GOT3 (cell line): ENCODE results near the gene RETREG1.

Experiments used
- DNase-seq: peaks from one replicate; lab custom pipeline; 2025; ENCODE audit warnings: mixed read lengths; lab: John Stamatoyannopoulos, UW

Gene RETREG1

GRCh38 chr5:16585041-16585667 lies 31.6 kb downstream of the RETREG1 start:
- DNase-seq: no peak

DNA sequence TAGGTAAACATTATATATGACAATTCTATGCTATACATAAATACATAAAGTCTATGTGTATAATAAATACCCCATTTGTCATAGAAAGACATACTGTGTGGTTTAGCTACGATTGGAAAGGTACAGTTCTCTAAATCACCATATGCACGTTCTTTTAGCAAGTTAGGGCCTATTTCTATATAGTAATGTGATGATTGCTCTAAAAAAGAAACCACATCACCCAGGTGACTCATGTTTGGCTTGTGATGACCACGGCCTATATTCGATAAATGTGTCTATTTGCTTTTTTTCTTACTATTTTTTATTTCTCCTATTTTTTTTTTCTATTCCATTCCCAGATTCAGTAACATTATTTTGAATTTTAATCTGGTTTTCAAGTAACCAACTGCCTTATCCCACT lies 34.7 kb downstream of the RETREG1 start:
- no peak for DNase-seq

- DNase-seq: no peak
Observed at GRCh38 chr5:16580382-16580781, 36.4 kb downstream of the RETREG1 start.

- no peak for DNase-seq
Observed at GRCh38 chr5:16579142-16579847, 37.5 kb downstream of the RETREG1 start.

DNA sequence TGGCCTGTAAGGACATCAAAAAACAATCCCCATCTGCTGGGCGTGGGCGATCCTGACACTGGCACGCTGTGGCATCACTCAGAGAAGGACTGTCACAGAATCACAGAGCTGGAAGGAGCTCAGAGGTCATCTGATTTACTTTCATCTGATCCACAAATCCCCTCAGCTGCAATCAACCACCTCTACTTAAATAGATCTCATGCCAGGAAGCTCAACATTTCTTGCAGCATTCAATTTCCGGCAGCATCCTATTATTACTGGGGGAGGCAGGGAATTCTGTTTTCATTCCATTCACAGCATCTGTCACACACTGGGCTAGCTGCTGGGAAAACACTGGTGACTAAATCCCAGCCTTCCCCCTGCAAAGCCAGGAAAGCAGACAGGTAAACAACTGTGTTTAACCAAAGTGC lies 38.3 kb downstream of the RETREG1 start:
- no peak for DNase-seq

GRCh38 chr5:16577677-16578076 lies 39.1 kb downstream of the RETREG1 start:
- no peak for DNase-seq

- DNase-seq: no peak
Observed at GRCh38 chr5:16574789-16575721, 41.7 kb downstream of the RETREG1 start.

GRCh38 chr5:16573401-16573800 lies 43.4 kb downstream of the RETREG1 start:
- no peak for DNase-seq

GRCh38 chr5:16572289-16573015 lies 44.3 kb downstream of the RETREG1 start:
- DNase-seq: no peak

DNA sequence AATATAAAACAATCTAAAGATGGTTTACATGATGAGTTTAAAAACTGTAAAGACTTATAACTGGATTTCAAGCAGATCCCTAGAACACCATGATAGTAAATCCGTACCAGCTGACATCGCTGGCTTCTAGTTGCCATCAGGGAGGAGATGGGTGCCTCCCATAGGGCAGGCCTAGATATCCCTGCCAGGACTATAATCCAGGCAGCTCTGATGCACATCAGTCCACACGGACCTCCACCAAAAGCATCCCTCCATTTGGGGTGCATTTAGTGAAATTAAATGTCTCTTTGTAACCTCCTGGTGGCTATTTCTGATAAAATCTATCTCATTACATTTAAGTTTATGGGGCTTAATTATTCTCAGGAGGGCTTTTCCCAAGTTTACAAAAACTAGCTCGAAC lies 45.8 kb downstream of the RETREG1 start:
- DNase-seq: no peak

- DNase-seq: no peak
Observed at GRCh38 chr5:16570121-16570815, 46.5 kb downstream of the RETREG1 start.

DNA sequence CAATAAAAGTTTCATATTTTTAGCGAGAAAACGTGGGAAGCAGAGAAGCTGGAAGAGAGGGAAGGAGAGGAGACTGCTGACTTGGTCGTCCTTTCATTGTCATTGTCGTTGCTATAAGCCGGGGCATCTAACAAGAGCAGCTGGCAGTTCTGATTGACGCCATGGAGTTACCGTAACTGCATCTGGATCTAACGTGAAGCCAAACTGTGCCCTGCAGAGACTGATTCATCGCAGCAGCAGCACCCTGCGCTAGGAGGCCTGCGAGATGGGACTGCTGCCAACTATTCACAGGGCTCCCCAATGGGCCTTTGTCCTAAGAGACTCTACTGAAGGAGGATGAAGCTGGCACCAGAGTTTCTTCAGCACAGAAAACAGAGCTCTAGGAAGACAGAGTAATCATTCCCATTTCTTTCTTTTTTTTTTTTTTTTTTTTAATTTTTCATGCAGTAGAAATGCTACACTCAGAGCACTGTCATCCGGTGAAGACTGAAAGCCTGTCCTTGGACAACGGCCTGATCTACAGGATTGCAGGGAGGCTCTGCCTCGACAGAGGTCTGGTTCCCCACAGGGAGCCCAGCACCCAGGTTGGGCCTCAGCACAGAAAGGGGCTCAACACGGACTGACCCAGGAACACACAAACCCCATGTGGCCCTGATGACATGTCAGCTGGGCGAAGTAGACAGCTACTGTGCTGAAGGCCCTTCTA lies 47.8 kb downstream of the RETREG1 start:
- no peak for DNase-seq

- DNase-seq: no peak
Observed at GRCh38 chr5:16567365-16567764, 49.4 kb downstream of the RETREG1 start.

GRCh38 chr5:16565118-16565517 lies 51.7 kb downstream of the RETREG1 start:
- no peak for DNase-seq

- DNase-seq: no peak
Observed at GRCh38 chr5:16564248-16564867, 52.4 kb downstream of the RETREG1 start.

DNA sequence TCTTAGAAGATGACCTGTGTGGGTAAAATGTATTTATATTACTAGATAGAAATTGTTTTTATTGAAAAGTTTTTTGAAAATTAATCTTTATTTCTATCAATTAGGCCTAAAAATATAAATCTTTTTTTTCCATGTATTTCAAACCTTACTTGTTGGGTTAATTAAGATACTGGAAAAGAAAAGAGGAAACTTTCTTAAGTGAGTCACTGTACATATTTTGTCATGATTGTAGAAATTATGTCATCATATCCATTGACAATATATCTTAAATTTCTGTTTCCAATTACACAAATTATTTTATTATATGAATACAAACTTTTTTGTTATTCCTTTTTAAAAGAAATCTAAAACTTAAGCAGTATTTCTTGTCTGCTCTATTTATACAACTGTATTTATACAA lies 53.1 kb downstream of the RETREG1 start:
- DNase-seq: no peak

- DNase-seq: no peak
Observed at GRCh38 chr5:16561660-16562059, 55.1 kb downstream of the RETREG1 start.

DNA sequence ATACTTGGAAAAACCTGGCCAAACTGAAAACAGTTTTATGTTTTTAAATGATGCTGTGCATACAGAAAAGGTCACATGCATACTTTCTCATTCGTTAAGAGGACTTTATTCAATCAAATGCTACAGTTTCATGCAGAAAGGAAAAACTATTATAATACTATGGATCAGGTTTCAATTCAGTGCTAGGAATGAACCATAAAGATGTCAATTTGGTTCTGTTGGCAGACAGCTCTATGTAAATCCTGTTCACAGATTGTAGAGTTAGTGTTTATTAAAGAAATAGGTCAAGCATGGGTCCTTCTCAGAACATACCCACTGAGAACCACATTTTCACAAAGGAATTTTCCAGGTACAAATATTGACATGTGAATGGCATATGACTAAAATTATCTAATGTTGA lies 57.1 kb downstream of the RETREG1 start:
- DNase-seq: no peak

DNA sequence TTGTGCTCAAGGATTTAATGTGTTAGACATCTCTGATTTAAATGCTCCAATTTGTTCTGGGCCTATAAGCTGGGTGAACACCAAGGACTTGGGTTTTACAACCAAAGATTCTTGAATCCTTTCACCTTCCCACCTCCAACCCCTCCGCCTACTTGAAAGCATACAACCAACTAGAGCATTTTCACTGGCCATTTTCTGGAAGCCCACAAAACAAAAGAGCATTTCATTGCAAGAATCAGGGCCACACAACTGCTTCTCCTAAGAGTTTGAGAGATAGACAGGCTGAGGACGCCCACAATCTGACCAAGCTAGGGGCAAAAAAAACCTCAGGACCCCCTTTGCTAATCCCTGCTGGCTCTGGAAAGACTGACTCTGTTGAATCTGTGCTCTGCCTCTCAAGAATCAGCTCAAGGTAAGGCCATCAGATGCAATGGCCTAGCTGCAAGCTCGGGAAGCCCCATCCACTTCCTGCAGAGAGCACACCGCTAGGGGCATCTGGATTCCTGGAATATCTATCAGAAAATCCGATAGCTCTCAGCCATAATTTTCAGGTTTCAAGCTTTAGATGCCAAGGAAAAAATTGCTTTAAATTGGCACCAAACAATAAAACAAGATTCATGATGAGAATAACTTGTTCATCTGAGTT lies 57.7 kb downstream of the RETREG1 start:
- no peak for DNase-seq

DNA sequence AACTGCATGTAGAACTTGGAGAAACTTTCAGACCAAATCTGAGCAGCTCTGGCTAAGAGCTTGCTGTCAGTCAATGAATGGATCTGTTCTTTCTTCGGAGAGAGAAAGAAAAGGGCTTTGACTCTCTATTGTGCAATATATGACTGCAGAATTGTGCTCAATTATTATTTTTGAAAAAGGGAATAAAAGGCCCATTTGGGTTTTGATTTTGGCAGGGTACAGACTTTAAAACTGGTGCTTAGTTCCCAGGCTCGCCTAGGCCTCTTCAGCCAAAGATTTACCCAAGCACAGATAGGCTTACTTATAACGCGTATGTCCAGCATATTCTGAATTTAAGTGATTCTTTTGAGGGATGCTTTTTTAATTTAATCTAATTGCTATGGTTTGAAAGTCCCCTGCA lies 59.3 kb downstream of the RETREG1 start:
- DNase-seq: no peak
